ENCODE results near the gene TUB.

TUB gene

GRCh38 chr11:8127447-8127846 is 46.4 kb downstream of the TUB start:
- Histone ChIP-seq H3K9me3 (ENCODE audit: control insufficient read depth in 2 of 2, low read length in 2 of 2) (no peaks in the 10 kb centered on the region), H3K36me3 (ENCODE audit: control insufficient read depth in 2 of 2, insufficient read depth in 2 of 2, low read length in 2 of 2) (no peaks in the 10 kb centered on the region), H3K9ac (ENCODE audit: low read depth in 1 of 2, low read length in 2 of 2) (no peak overlapping the region), H3K27ac (ENCODE audit: low read depth in 2 of 2, low read length in 2 of 2) (no peak overlapping the region), H3K4me3 (ENCODE audit: low read length in 2 of 2) (no peak overlapping the region), H3K4me1 (ENCODE audit: control insufficient read depth in 2 of 2, insufficient read depth in 2 of 2, low read length in 2 of 2) (no peaks in the 10 kb centered on the region), H3K27me3 (ENCODE audit: control insufficient read depth in 2 of 2, insufficient read depth in 2 of 2, low read length in 2 of 2) (no peaks in the 10 kb centered on the region)

GRCh38 chr11:8138526-8138925 is 57.5 kb downstream of the TUB start:
- H3K27ac ChIP-seq (ENCODE audit: low read depth in 2 of 2, low read length in 2 of 2) = no peak overlapping the region
- no peaks in the 10 kb centered on the region for H3K36me3 ChIP-seq (ENCODE audit: control insufficient read depth in 2 of 2, insufficient read depth in 2 of 2, low read length in 2 of 2)
- no peak overlapping the region for H3K9ac ChIP-seq (ENCODE audit: low read depth in 1 of 2, low read length in 2 of 2)

GRCh38 chr11:8149726-8150125 is 68.7 kb downstream of the TUB start:
- no peaks in the 10 kb centered on the region for H3K27me3 ChIP-seq (ENCODE audit: control insufficient read depth in 2 of 2, insufficient read depth in 2 of 2, low read length in 2 of 2)
- no peak overlapping the region for H3K9ac ChIP-seq (ENCODE audit: low read depth in 1 of 2, low read length in 2 of 2)
- H3K36me3 ChIP-seq (ENCODE audit: control insufficient read depth in 2 of 2, insufficient read depth in 2 of 2, low read length in 2 of 2) = no peaks in the 10 kb centered on the region
- no peak overlapping the region for H3K4me3 ChIP-seq (ENCODE audit: low read length in 2 of 2)
- no peak overlapping the region for H3K27ac ChIP-seq (ENCODE audit: low read depth in 2 of 2, low read length in 2 of 2)
- no peaks in the 10 kb centered on the region for H3K9me3 ChIP-seq (ENCODE audit: control insufficient read depth in 2 of 2, low read length in 2 of 2)
- H3K4me1 ChIP-seq (ENCODE audit: control insufficient read depth in 2 of 2, insufficient read depth in 2 of 2, low read length in 2 of 2) = no peaks in the 10 kb centered on the region

More at GRCh38 chr11:8138526-8138925, 57.5 kb downstream of the TUB start:
- Histone ChIP-seq H3K4me1 (ENCODE audit: control insufficient read depth in 2 of 2, insufficient read depth in 2 of 2, low read length in 2 of 2) (no peaks in the 10 kb centered on the region), H3K27me3 (ENCODE audit: control insufficient read depth in 2 of 2, insufficient read depth in 2 of 2, low read length in 2 of 2) (no peaks in the 10 kb centered on the region), H3K9me3 (ENCODE audit: control insufficient read depth in 2 of 2, low read length in 2 of 2) (no peaks in the 10 kb centered on the region), H3K4me3 (ENCODE audit: low read length in 2 of 2) (no peak overlapping the region)

Data from mucosa of rectum (tissue), 2 donors.